ENCODE results near the gene UMPS.
"Not testable (repeated sequence)": the region's sequence is repeated elsewhere in the genome, so short reads cannot be mapped to it uniquely, and the experiment has no call there.

Gene UMPS

DNA sequence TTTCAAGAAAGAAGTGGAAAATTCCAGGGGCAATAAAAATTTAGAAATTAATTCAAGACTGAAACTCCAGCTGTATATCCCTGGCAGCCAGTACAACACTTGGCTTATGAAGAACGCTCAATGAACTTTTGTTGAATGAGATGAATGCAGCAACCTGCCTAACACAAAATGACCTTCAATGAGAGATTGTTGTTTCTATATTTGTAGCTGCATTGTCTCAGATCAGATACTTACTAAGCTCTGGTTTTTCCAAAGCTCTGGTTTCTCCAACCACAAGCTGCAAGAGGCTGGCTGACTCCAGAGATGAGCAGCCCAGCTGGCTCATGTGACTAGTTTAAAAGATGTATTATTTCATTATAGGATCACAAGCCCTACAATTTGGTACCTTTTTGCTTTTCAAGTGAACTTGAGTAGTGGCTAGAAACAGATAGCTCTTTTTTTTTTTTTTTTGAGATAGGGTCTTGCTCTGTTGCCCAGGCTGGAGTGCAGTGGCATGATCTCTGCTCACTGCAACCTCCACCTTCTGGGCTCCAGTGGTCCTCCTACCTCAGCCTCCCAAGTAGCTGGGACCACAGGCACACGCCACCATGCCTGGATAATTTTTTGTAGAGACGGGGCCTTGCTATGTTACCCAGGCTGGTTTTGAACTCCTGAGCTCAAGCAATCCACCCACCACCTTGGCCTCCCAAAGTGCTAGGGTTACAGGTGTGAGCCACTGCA lies 57.4 kb downstream of the UMPS start:
- intact Hi-C loops (cut with DNase I), result no loop called here
- peak in 2 of 42 donors; percentile 37 to 60 for DNase-seq

DNA sequence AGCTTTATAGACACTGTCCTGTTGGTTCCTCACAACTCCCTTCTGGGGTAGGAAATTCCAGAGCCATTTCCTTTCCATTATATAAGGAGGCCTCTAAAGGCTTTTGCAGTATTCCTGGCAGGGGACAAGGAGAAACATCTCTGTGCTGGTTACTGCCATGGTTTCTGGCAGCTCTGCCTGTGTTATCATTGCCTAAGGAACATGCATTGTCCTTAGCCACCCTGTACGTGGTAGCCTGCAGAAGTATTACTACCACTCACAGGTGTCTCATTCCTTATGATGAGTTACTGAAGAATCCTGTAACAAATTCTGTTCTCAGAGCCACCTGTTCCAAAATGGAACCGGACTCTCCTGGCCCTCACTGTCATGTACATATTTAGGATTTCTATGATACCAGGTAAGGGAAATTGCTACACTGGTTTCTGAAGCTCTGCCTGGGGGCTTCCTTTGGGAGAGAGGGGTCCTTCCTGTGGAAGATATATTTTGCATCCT lies 58.0 kb downstream of the UMPS start:
- intact Hi-C loops (cut with DNase I), result no loop called here
- no peak for DNase-seq

DNA sequence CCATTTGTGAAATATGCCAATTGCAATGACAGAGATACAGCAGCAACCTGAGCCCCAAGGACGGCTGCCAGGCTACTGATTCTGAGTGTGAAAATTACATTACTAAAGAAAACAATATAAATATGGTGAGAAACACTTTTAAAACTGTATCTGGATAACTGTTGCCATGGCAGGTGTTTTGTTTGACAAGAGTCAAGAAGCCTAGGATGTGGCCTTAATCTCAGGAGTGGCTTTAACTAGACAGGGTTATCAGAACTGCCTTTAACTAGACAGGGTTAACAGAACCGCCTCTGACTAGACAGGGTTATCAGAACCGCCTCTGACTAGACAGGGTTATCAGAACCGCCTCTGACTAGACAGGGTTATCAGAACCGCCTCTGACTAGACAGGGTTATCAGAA lies 58.9 kb downstream of the UMPS start:
- intact Hi-C loops (cut with DNase I); DNase-seq: not testable (repeated sequence)

DNA sequence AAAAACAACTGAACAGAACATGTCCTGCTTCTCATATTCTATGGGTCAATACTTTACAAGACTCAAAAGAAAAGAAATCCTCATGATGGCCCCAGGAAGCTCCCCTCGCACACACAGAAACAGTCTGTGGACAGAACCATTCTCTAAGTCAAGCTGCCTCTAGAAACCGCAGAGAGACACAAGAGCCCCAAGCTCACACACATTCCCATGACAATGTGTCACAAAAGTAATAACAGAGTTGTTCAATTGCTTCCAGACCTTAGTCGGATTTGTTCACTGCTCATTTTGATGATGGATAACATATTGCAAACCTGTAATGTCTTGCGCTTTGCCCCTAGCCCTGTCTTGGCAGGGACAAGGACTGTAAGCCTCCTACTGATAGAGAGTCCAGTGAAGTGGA lies 60.9 kb downstream of the UMPS start:
- intact Hi-C loops (cut with DNase I), result no loop called here

DNA sequence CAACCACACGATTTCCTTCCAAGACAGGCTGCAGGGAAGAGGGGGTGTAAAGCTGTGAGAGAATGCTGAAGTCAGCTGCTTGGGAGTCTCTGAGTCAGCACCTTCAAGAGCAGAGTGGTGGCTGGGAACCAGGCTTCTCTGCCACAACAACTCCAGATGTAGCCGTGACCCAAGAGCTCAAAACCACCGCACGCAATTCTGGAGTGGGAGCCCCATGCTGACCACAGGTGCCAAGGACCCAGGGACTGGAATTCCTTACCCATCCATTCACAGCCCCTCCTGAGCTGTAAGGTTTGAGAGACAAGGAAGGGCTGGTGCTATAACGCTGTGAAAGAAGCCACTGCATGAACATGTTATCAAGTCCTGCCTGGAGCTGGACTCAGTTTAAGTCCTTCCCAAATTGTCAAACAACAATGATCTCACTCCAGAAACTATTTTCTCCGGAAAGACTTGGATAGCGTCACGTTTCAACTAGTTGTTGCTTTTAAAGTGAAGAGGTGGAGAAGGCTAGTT lies 61.4 kb downstream of the UMPS start:
- intact Hi-C loops (cut with DNase I), result no loop called here
- DNase-seq, result peak in 37 of 42 donors; percentile 18 to 85 (median 58)

More for the DNA sequence above, 60.9 kb downstream of the UMPS start:
- no peak for DNase-seq

DNA sequence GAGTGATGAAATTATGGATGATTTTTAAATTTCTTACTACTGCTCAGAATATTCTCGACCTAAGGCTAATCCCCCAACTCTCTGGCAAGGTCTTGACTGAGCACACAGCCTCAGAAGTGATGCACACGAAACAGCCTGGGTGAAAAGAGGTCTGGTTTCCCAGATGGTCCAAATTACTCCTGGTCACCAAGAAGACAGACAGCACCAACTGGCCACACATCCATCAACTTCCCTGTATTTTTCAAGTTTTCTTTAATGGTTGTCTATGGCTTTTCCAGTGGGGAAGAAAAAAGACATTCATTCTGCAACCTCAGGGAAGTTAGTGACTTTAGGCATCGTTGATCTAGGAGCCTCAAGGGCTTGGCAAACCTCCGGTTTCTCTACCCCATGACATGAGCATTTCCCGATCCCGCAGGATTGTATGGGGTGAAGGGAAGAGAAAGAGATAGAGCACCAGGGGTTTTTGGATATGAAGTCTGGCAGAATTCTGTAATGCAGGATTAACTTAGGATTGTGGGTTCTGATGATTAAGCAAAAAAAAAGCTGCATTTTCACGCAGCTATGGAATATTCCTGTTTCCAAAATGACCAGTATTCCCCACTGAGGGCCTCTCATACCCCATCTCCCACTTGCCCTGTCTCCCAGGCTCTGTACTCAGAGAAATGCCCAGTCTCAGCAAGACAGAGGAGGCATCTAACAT lies 62.2 kb downstream of the UMPS start:
- intact Hi-C loops (cut with DNase I), result no loop called here
- no peak for DNase-seq

DNA sequence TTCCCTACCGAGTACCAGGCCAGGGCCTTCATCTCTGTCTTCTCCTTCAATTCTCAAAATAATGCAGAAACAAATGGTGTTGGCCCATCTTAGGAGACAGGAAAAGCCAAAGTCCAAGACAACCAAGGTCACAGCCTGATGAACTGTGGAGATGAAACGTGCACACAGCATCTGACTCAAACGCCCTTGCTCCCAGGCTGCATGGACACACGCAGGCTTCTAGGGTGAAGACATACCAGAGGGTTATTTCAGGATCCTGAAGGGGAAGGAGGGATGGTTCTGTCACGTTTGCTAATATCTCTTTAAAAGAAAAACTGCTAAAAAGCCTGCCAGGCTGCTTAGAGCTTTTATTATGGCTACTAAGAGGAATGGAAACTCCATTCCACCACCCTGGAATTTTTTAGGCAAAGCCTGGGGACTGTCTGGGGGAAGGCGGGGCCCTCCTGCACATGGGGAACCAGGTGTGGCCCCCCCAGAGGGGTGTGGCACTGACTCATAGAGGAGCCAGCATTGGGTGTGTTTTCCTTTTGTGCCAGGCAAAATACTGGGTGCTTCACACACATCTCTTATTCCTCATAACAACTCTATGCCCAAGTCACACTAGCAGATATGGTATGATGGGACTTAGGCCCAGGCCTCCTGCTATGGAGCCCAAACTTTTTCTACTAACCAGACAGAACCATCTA lies 62.9 kb downstream of the UMPS start:
- DNase-seq, result no peak
- intact Hi-C loops (cut with DNase I), result no loop called here

DNA sequence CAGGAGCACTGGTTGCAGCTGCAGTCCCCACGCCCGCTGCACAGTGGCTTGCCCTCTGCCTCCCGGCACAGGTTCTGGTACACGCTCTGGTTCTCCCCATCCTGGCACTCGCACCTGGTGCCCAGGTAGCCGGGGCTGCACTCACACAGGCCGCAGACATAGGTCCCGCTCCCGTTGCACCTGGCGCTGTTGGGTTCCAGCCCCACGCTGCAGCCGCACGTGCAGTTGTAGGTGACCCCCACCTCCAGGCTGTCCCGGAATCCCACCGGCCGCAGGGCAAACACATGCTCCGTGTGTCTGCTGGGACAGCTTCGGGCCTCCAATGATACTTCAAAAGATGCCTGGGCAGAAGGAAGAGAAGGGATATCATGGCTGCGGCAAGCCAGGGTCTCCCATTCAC lies 66.2 kb downstream of the UMPS start:
- intact Hi-C loops (cut with DNase I), result no loop called here
- no peak for DNase-seq

DNA sequence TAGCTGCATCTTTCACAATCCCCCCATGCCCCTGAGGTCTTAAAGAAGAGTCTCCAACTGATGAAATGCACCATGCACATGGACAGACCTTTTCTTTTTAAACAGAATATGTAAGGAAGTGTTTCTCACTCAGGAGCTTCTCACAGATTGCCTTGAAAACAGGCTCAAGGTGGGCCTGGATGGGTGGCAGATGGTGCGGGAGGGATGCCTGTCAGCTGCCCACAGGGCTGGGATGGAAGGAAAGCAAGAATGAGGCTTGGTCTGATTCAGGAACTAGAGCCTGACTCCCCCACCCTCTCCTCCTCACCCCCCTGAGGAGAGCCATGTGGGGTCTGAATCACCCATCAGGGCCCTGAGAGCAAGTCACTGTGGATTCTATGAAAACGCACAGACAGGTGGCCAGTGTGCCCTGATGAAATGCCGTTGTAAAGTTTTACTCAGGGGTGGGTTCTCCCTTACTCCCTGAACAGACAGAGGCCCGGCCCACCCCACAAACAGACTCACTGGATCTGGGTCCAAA lies 67.2 kb downstream of the UMPS start:
- intact Hi-C loops (cut with DNase I), result no loop called here
- no peak for DNase-seq
